A549 (cell line): ENCODE results near the gene MIB2. TPM values are rescaled to one million over a fixed set of nuclear protein-coding genes. Genes with fewer than 3 reads are reported as not detected.

Experiments
- ATAC-seq, 2 experiments: fragments of 200-7000 bp in 1 of 2; fragments of >200 bp in 1 of 2; cut with Nextera tagmentation in 1 of 2; cut with Tn5 transposase in 1 of 2; 3 replicates each; pipeline versions ENCODE4 v1.8.0 to v1.9.1; 2018 to 2020; ENCODE audit warnings: mild to moderate bottlenecking in 1 of 2, moderate library complexity in 1 of 2
- CTCF ChIA-PET: fragments of 300-600 bp; sonication (Branson Sonifier 250); formaldehyde crosslinking; extraction: SDS; loops from one replicate; lab custom pipeline; 2021; ENCODE audit warnings: antibody characterized with exemption, inconsistent platforms; lab: Yijun Ruan, JAX
- POLR2A ChIA-PET: fragments of 350-600 bp; formaldehyde crosslinking; extraction: SDS; loops from one replicate; lab custom pipeline; 2021; ENCODE audit warnings: antibody characterized with exemption, inconsistent platforms; lab: Yijun Ruan, JAX
- DNase-seq, 2 experiments: peaks; one replicate each; pipeline versions ENCODE4 v3.0.0 to v3.0.0-alpha.2; 2011 to 2016; ENCODE audit warnings: low read depth in 1 of 2, low spot score in 1 of 2
- FAIRE-seq: peaks from 2 replicates; lab custom pipeline; 2011; peaks lifted over from hg19 to GRCh38; lab: Jason Lieb, UNC
- H3K27ac ChIP-seq, 2 experiments: fragments of >200 bp; sonication (Bioruptor Twin); formaldehyde crosslinking; 3 replicates each; pipeline ENCODE4 v1.5.1; 2016 to 2017
- H3K4me1 ChIP-seq: fragments of >200 bp; sonication (Bioruptor Twin); formaldehyde crosslinking; 3 replicates; pipeline ENCODE4 v1.6.1; 2016
- H3K4me2 ChIP-seq: fragments of >200 bp; sonication (Bioruptor Twin); formaldehyde crosslinking; 3 replicates; pipeline ENCODE4 v1.6.1; 2016
- H3K4me3 ChIP-seq: fragments of >200 bp; sonication (Bioruptor Twin); formaldehyde crosslinking; 3 replicates; pipeline ENCODE4 v1.5.1; 2016
- H3K9me3 ChIP-seq: fragments of >200 bp; sonication (Bioruptor Twin); formaldehyde crosslinking; 3 replicates; pipeline ENCODE4 v1.6.1; 2016
- BHLHE40 ChIP-seq: IDR thresholded peaks from 2 replicates; pipeline ENCODE4 v1.6.1; 2012; ENCODE audit warnings: low read depth, low read length, inconsistent platforms
- CEBPB ChIP-seq, 2 experiments: fragments of >200 bp in 1 of 2; sonication (Bioruptor Twin) in 1 of 2; formaldehyde crosslinking in 1 of 2; IDR thresholded peaks; 2 replicates each; pipeline ENCODE4 v1.6.1; 2012 to 2016
- CHD2 ChIP-seq: fragments of 150-350 bp; IDR thresholded peaks from 2 replicates; pipeline ENCODE4 v1.6.1; 2014; ENCODE audit warnings: low read length; ENCODE audit not compliant: partially characterized antibody
- FOSL2 ChIP-seq, 2 experiments: fragments of 450-650 bp in 1 of 2; fragments of >200 bp in 1 of 2; sonication (Bioruptor Twin) in 1 of 2; formaldehyde crosslinking; IDR thresholded peaks; 2 replicates each; pipeline versions ENCODE4 v1.5.0 to v1.6.1; 2016 to 2020; ENCODE audit warnings: mild to moderate bottlenecking in 1 of 2, moderate library complexity in 1 of 2
- HEYL ChIP-seq: fragments of 250-450 bp; sonication (Bioruptor Pico); IDR thresholded peaks from 2 replicates; pipeline ENCODE4 v1.8.0; 2021; ENCODE audit warnings: mild to moderate bottlenecking, moderate library complexity
- HOXA7 ChIP-seq: fragments of 250-450 bp; sonication (Bioruptor Pico); IDR thresholded peaks from 2 replicates; pipeline ENCODE4 v1.5.0; 2020; ENCODE audit warnings: mild to moderate bottlenecking, moderate library complexity
- MYC ChIP-seq: IDR thresholded peaks from 2 replicates; pipeline ENCODE4 v1.6.1; 2012; ENCODE audit warnings: mild to moderate bottlenecking, inconsistent platforms, low read length, improper control_type of control experiment, borderline replicate concordance
- NFE2L2 ChIP-seq: fragments of 150-350 bp; conservative IDR thresholded peaks from 2 replicates; pipeline ENCODE4 v1.6.1; 2014; ENCODE audit warnings: low read length
- NR3C1 ChIP-seq: fragments of >200 bp; sonication (Bioruptor Twin); formaldehyde crosslinking; IDR thresholded peaks from 3 replicates; pipeline ENCODE4 v1.6.1; 2017
- RAD21 ChIP-seq, 2 experiments: fragments of >200 bp in 1 of 2; sonication (Bioruptor Twin) in 1 of 2; formaldehyde crosslinking in 1 of 2; IDR thresholded peaks in 1 of 2; conservative IDR thresholded peaks in 1 of 2; 2 replicates in 1 of 2; 3 replicates in 1 of 2; pipeline ENCODE4 v1.6.1; 2012 to 2018; ENCODE audit warnings: inconsistent platforms in 1 of 2
- RARB ChIP-seq: fragments of 250-450 bp; sonication (Bioruptor Pico); IDR thresholded peaks from 2 replicates; pipeline ENCODE4 v1.8.0; 2021; ENCODE audit warnings: mild to moderate bottlenecking, moderate library complexity
- RNF2 ChIP-seq: fragments of 200-600 bp; sonication (generic); IDR thresholded peaks from 2 replicates; pipeline ENCODE4 v1.6.1; 2016; ENCODE audit warnings: low read depth, mild to moderate bottlenecking, antibody characterized with exemption, moderate library complexity, borderline replicate concordance
- TP53 ChIP-seq: fragments of 250-450 bp; sonication (Bioruptor Pico); IDR thresholded peaks from 2 replicates; pipeline ENCODE4 v1.5.0; 2021; ENCODE audit warnings: mild to moderate bottlenecking, moderate library complexity
- ZC3H11A ChIP-seq: fragments of 450-650 bp; IDR thresholded peaks from 2 replicates; pipeline ENCODE4 v1.6.1; 2014; ENCODE audit warnings: antibody characterized with exemption, mild to moderate bottlenecking
- ZNF302 ChIP-seq: fragments of 250-450 bp; sonication (Bioruptor Pico); IDR thresholded peaks from 2 replicates; pipeline ENCODE4 v1.9.0; 2021; ENCODE audit warnings: inconsistent platforms, mild to moderate bottlenecking, moderate library complexity
- WGBS: methylation state at CpG from one replicate; pipeline ENCODE4 v1.1.6; 2017; ENCODE audit errors: missing lambda C conversion rate; 5-methylcytosine and 5-hydroxymethylcytosine counted together
- polyA plus RNA-seq, 4 experiments: library from polyadenylated mRNA; depleted of rRNA in 3 of 4; stranded (reverse); fragments of >200 nt; fragmentation: RNase III in 1 of 4; extraction: RNeasy Plus Mini Kit Qiagen cat#74134 plus additional on column Dnase treatment in 1 of 4; gene quantifications; 2 replicates in 3 of 4; 3 replicates in 1 of 4; pipeline ENCODE4 v1.2.3, GENCODE V29; 2011 to 2017
- TF ChIP-seq, protein P1 (sequence below): IDR thresholded peaks from 2 replicates; pipeline ENCODE4 v1.6.1; 2012
- TF ChIP-seq, protein P2 (sequence below): fragments of 150-350 bp; IDR thresholded peaks from 2 replicates; pipeline ENCODE4 v1.6.1; 2014; ENCODE audit warnings: low read depth, mild to moderate bottlenecking, low read length
- TF ChIP-seq, protein P3 (sequence below): fragments of 200-600 bp; sonication (generic); IDR thresholded peaks from 2 replicates; pipeline ENCODE4 v1.6.1; 2016; ENCODE audit warnings: antibody characterized with exemption, mild to moderate bottlenecking, moderate library complexity
- TF ChIP-seq, protein P4 (sequence below): fragments of >200 bp; sonication (Bioruptor Twin); formaldehyde crosslinking; IDR thresholded peaks from 3 replicates; pipeline ENCODE4 v1.5.1; 2016
- TF ChIP-seq, protein P5 (sequence below): fragments of 450-650 bp; IDR thresholded peaks from 2 replicates; pipeline ENCODE4 v1.6.1; 2014; ENCODE audit warnings: antibody characterized with exemption

MIB2 gene
- polyA plus RNA-seq, 2 of the 4 experiments (the other 2 are of a cell fraction) = 5.1 to 20.0 TPM

DNA sequence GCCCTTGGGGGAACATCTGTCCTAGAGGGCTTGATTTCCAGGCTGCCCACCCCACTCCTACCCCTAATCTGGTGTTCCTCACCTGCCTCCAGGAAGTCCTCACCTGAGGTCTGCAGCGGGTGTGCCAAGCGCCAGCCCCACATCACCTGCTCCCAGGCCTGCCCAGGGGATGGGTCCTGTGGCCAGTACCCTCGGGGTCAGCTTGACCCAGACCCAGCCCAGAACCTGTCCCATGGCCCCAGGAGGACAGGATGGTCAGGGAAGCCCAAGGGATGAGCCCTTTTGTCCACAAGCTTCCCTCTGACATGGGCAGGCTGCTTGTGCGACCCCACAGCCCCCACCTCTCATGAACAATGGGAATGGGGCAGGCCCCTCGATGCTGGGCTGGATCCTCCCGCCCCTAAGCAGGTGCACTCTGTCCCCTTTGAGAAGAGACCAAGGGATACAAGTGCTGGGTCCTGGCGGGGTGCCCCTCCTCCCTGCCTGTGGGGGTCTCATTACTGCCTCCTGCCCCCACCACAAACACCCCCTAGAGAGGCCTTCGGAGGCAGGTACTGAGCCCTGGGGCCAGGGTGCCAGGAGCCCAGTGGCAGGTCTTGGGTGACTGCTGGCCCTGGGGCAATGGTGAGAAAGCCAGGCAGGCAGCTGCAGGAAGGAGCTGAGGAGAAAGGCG lies 3.2 kb downstream of the MIB2 start:
- CTCF ChIA-PET = no interaction called here
- Histone ChIP-seq H3K9me3 (no peaks in the 10 kb centered on the region), H3K4me3 (no peak overlapping the region), H3K4me2 (no peak overlapping the region), H3K4me1 (peaks cover 17% of the 10 kb centered on the region)
- ATAC-seq (no peak), DNase-seq (no peak), FAIRE-seq (no peak)
- TF ChIP-seq HEYL (CRISPR knock-in tag) = no peak
- no peak for TF ChIP-seq RNF2
- TF ChIP-seq, protein P1, sequence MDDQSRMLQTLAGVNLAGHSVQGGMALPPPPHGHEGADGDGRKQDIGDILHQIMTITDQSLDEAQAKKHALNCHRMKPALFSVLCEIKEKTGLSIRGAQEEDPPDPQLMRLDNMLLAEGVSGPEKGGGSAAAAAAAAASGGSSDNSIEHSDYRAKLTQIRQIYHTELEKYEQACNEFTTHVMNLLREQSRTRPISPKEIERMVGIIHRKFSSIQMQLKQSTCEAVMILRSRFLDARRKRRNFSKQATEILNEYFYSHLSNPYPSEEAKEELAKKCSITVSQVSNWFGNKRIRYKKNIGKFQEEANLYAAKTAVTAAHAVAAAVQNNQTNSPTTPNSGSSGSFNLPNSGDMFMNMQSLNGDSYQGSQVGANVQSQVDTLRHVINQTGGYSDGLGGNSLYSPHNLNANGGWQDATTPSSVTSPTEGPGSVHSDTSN = no peak
- no peak for TF ChIP-seq RARB (CRISPR knock-in tag)
- TF ChIP-seq, protein P2, sequence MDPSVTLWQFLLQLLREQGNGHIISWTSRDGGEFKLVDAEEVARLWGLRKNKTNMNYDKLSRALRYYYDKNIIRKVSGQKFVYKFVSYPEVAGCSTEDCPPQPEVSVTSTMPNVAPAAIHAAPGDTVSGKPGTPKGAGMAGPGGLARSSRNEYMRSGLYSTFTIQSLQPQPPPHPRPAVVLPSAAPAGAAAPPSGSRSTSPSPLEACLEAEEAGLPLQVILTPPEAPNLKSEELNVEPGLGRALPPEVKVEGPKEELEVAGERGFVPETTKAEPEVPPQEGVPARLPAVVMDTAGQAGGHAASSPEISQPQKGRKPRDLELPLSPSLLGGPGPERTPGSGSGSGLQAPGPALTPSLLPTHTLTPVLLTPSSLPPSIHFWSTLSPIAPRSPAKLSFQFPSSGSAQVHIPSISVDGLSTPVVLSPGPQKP = no peak
- TF ChIP-seq HOXA7 = no peak
- no peak for TF ChIP-seq BHLHE40
- no peak for TF ChIP-seq RAD21 (conservative IDR thresholded peaks at IDR 0.05 in 1 of 2, IDR thresholded peaks at IDR 0.05 in 1 of 2)
- TF ChIP-seq, protein P3, sequence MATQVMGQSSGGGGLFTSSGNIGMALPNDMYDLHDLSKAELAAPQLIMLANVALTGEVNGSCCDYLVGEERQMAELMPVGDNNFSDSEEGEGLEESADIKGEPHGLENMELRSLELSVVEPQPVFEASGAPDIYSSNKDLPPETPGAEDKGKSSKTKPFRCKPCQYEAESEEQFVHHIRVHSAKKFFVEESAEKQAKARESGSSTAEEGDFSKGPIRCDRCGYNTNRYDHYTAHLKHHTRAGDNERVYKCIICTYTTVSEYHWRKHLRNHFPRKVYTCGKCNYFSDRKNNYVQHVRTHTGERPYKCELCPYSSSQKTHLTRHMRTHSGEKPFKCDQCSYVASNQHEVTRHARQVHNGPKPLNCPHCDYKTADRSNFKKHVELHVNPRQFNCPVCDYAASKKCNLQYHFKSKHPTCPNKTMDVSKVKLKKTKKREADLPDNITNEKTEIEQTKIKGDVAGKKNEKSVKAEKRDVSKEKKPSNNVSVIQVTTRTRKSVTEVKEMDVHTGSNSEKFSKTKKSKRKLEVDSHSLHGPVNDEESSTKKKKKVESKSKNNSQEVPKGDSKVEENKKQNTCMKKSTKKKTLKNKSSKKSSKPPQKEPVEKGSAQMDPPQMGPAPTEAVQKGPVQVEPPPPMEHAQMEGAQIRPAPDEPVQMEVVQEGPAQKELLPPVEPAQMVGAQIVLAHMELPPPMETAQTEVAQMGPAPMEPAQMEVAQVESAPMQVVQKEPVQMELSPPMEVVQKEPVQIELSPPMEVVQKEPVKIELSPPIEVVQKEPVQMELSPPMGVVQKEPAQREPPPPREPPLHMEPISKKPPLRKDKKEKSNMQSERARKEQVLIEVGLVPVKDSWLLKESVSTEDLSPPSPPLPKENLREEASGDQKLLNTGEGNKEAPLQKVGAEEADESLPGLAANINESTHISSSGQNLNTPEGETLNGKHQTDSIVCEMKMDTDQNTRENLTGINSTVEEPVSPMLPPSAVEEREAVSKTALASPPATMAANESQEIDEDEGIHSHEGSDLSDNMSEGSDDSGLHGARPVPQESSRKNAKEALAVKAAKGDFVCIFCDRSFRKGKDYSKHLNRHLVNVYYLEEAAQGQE = no peak
- no peak for TF ChIP-seq MYC
- TF ChIP-seq ZC3H11A = no peak
- TF ChIP-seq TP53 = no peak
- TF ChIP-seq CHD2 = no peak
- TF ChIP-seq, protein P4, sequence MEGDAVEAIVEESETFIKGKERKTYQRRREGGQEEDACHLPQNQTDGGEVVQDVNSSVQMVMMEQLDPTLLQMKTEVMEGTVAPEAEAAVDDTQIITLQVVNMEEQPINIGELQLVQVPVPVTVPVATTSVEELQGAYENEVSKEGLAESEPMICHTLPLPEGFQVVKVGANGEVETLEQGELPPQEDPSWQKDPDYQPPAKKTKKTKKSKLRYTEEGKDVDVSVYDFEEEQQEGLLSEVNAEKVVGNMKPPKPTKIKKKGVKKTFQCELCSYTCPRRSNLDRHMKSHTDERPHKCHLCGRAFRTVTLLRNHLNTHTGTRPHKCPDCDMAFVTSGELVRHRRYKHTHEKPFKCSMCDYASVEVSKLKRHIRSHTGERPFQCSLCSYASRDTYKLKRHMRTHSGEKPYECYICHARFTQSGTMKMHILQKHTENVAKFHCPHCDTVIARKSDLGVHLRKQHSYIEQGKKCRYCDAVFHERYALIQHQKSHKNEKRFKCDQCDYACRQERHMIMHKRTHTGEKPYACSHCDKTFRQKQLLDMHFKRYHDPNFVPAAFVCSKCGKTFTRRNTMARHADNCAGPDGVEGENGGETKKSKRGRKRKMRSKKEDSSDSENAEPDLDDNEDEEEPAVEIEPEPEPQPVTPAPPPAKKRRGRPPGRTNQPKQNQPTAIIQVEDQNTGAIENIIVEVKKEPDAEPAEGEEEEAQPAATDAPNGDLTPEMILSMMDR = no peak
- no peak for TF ChIP-seq CEBPB (IDR thresholded peaks at IDR 0.05)
- no peak for TF ChIP-seq NR3C1
- no peak for TF ChIP-seq NFE2L2
- TF ChIP-seq FOSL2 (IDR thresholded peaks at IDR 0.05) = no peak
- no peak for TF ChIP-seq FOSL2 (CRISPR knock-in tag; IDR thresholded peaks at IDR 0.05)
- no peak for TF ChIP-seq ZNF302 (CRISPR knock-in tag)
- TF ChIP-seq, protein P5, sequence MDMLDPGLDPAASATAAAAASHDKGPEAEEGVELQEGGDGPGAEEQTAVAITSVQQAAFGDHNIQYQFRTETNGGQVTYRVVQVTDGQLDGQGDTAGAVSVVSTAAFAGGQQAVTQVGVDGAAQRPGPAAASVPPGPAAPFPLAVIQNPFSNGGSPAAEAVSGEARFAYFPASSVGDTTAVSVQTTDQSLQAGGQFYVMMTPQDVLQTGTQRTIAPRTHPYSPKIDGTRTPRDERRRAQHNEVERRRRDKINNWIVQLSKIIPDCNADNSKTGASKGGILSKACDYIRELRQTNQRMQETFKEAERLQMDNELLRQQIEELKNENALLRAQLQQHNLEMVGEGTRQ = no peak
- TF ChIP-seq, all 56 proteins: peak for 0
- WGBS = 100% methylated on average over 2 of the region's 9 CpGs
- H3K27ac ChIP-seq = no peak overlapping the region
- POLR2A ChIA-PET = no interaction called here
